ENCODE data around the gene OR4N2.
"Not testable (repeated sequence)": the region's sequence is repeated elsewhere in the genome, so short reads cannot be mapped to it uniquely, and the experiment has no call there.

DNA sequence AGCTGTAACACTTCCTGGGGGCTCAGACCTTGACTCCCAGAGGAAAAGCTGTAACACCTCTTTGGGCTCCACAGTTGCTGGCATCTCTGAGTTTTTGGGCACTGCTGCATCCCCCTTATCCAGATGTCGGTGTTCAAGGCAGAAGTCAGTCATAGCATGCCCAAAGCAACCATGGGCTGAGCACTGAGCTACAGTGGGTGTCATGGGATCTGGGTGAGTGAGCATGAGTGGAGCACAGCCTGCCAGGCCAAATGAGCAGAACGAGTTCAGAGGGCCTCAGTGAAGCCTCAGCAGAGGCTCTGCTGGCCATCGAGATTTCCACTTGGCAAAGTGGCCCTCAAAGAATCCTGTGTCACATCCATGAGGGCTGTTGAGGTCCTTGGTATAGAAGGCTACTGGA lies 32.1 kb upstream of the OR4N2 start:
- TF ChIP-seq, protein P1, sequence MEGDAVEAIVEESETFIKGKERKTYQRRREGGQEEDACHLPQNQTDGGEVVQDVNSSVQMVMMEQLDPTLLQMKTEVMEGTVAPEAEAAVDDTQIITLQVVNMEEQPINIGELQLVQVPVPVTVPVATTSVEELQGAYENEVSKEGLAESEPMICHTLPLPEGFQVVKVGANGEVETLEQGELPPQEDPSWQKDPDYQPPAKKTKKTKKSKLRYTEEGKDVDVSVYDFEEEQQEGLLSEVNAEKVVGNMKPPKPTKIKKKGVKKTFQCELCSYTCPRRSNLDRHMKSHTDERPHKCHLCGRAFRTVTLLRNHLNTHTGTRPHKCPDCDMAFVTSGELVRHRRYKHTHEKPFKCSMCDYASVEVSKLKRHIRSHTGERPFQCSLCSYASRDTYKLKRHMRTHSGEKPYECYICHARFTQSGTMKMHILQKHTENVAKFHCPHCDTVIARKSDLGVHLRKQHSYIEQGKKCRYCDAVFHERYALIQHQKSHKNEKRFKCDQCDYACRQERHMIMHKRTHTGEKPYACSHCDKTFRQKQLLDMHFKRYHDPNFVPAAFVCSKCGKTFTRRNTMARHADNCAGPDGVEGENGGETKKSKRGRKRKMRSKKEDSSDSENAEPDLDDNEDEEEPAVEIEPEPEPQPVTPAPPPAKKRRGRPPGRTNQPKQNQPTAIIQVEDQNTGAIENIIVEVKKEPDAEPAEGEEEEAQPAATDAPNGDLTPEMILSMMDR (IDR thresholded peaks at IDR 0.05), result not testable (repeated sequence)
- not testable (repeated sequence) for TF ChIP-seq EP300, POLR2A (IDR thresholded peaks at IDR 0.05)

Measured in ovary (tissue), 3 donors.